Measurements from ENCODE around the gene RBP3. TPM values are rescaled to one million over a fixed set of nuclear protein-coding genes. Genes with fewer than 3 reads are reported as not detected.

The RBP3 gene
- total RNA-seq, 1 donor: not detected

- DNase-seq (ENCODE audit: low read depth): no peak
- H3K4me3 ChIP-seq (ENCODE audit: low read depth, low read length): no peak overlapping the region
- no peak for TF ChIP-seq CTCF (IDR thresholded peaks at IDR 0.05; ENCODE audit: insufficient read depth, low read length)
These were observed 14.6 kb upstream of the RBP3 start for GRCh38 chr10:47333532-47333931.

GRCh38 chr10:47334466-47335295 lies 13.5 kb upstream of the RBP3 start:
- no peak overlapping the region for H3K4me3 ChIP-seq (ENCODE audit: low read depth, low read length)
- no peak for TF ChIP-seq CTCF (IDR thresholded peaks at IDR 0.05; ENCODE audit: insufficient read depth, low read length)
- no peak for DNase-seq (ENCODE audit: low read depth)

GRCh38 chr10:47335906-47336305 lies 12.3 kb upstream of the RBP3 start:
- no peak for TF ChIP-seq CTCF (IDR thresholded peaks at IDR 0.05; ENCODE audit: insufficient read depth, low read length)
- DNase-seq (ENCODE audit: low read depth): no peak

GRCh38 chr10:47336387-47337134 lies 11.6 kb upstream of the RBP3 start:
- no peak overlapping the region for H3K4me3 ChIP-seq (ENCODE audit: low read depth, low read length)
- no peak for DNase-seq (ENCODE audit: low read depth)
- TF ChIP-seq CTCF (IDR thresholded peaks at IDR 0.05; ENCODE audit: insufficient read depth, low read length): no peak

More at GRCh38 chr10:47335906-47336305, 12.3 kb upstream of the RBP3 start:
- no peak overlapping the region for H3K4me3 ChIP-seq (ENCODE audit: low read depth, low read length)

GRCh38 chr10:47337310-47337709 lies 10.9 kb upstream of the RBP3 start:
- no peak for TF ChIP-seq CTCF (IDR thresholded peaks at IDR 0.05; ENCODE audit: insufficient read depth, low read length)
- DNase-seq (ENCODE audit: low read depth): no peak
- H3K4me3 ChIP-seq (ENCODE audit: low read depth, low read length): no peak overlapping the region

- no peak for DNase-seq (ENCODE audit: low read depth)
These were observed 8.9 kb upstream of the RBP3 start for GRCh38 chr10:47339186-47339735.

More at GRCh38 chr10:47339186-47339735, 8.9 kb upstream of the RBP3 start:
- no peak for TF ChIP-seq CTCF (IDR thresholded peaks at IDR 0.05; ENCODE audit: insufficient read depth, low read length)
- H3K4me3 ChIP-seq (ENCODE audit: low read depth, low read length): no peak overlapping the region
